Keratinocyte (primary cell): ENCODE measurements around the gene MBP. TPM values are rescaled to one million over a fixed set of nuclear protein-coding genes. Genes with fewer than 3 reads are reported as not detected.

Experiments
- DNase-seq: peaks from one replicate; pipeline ENCODE4 v3.0.0-alpha.2; 2011; ENCODE audit warnings: low read depth, missing footprints, low spot score
- FAIRE-seq: peaks from 2 replicates; lab custom pipeline; 2011; peaks lifted over from hg19 to GRCh38; lab: Jason Lieb, UNC
- H2AFZ ChIP-seq: 2 replicates; pipeline ENCODE4 v1.6.0; 2012; ENCODE audit warnings: low read length, control low read depth, inconsistent platforms; ENCODE audit not compliant: control insufficient read depth
- H3K27ac ChIP-seq: 2 replicates; pipeline ENCODE4 v1.5.1; 2011; ENCODE audit warnings: low read length; ENCODE audit not compliant: control insufficient read depth, insufficient read depth
- H3K27me3 ChIP-seq: 3 replicates; pipeline ENCODE4 v1.6.0; 2011; ENCODE audit warnings: low read length; ENCODE audit not compliant: control insufficient read depth, insufficient read depth; ENCODE audit errors: extremely low read depth
- H3K36me3 ChIP-seq, 2 experiments: 2 replicates in 1 of 2; 3 replicates in 1 of 2; pipeline ENCODE4 v1.5.1; 2011; ENCODE audit warnings: low read length in 2 of 2, mild to moderate bottlenecking in 1 of 2; ENCODE audit not compliant: control insufficient read depth in 2 of 2, insufficient read depth in 2 of 2; ENCODE audit errors: extremely low read depth in 1 of 2
- H3K4me1 ChIP-seq: 3 replicates; pipeline ENCODE4 v1.5.1; 2011; ENCODE audit warnings: low read length; ENCODE audit not compliant: control insufficient read depth, insufficient read depth; ENCODE audit errors: extremely low read depth
- H3K4me2 ChIP-seq: 3 replicates; pipeline ENCODE4 v1.6.0; 2011; ENCODE audit warnings: low read depth, low read length; ENCODE audit not compliant: control insufficient read depth, insufficient read depth; ENCODE audit errors: extremely low read depth
- H3K4me3 ChIP-seq, 3 experiments: fragments of 200-600 bp in 1 of 3; sonication (generic) in 1 of 3; 2 replicates in 2 of 3; 3 replicates in 1 of 3; pipeline ENCODE4 v1.5.1; 2011 to 2016; ENCODE audit warnings: low read length in 3 of 3, mild to moderate bottlenecking in 3 of 3, control low read depth in 2 of 3, inconsistent platforms in 1 of 3, low read depth in 1 of 3, mixed read lengths in 1 of 3, mixed run types in 1 of 3, moderate library complexity in 1 of 3; ENCODE audit not compliant: control insufficient read depth in 2 of 3, insufficient read depth in 2 of 3; ENCODE audit errors: extremely low read depth in 1 of 3
- H3K79me2 ChIP-seq: 2 replicates; pipeline ENCODE4 v1.6.0; 2012; ENCODE audit warnings: low read length; ENCODE audit not compliant: control insufficient read depth, insufficient read depth
- H3K9ac ChIP-seq: 3 replicates; pipeline ENCODE4 v1.6.0; 2011; ENCODE audit warnings: low read length; ENCODE audit not compliant: control insufficient read depth, insufficient read depth; ENCODE audit errors: extremely low read depth
- H3K9me1 ChIP-seq: 3 replicates; pipeline ENCODE4 v1.6.0; 2011; ENCODE audit warnings: low read length; ENCODE audit not compliant: control insufficient read depth, insufficient read depth; ENCODE audit errors: extremely low read depth
- H3K9me3 ChIP-seq: 2 replicates; pipeline ENCODE4 v1.5.1; 2012; ENCODE audit warnings: low read depth, low read length; ENCODE audit not compliant: control insufficient read depth
- H4K20me1 ChIP-seq: 3 replicates; pipeline ENCODE4 v1.6.0; 2011; ENCODE audit warnings: low read length; ENCODE audit not compliant: control insufficient read depth, insufficient read depth; ENCODE audit errors: extremely low read depth
- EZH2 ChIP-seq: IDR thresholded peaks from one replicate; pipeline ENCODE4 v1.6.1; 2012; ENCODE audit warnings: inconsistent platforms, mild to moderate bottlenecking, low read length, moderate library complexity
- dilution Hi-C: fragments of 300-500 bp; cut with MboI; formaldehyde crosslinking; loops from one replicate; pipeline ENCODE4 v1.7.0; 2020; ENCODE audit warnings: low sequenced_read_pairs; ENCODE audit not compliant: extremely low pct_ligation_motif_present
- polyA plus RNA-seq, 5 experiments: library from polyadenylated mRNA; depleted of rRNA in 3 of 5; stranded (reverse) in 3 of 5; stranded (forward) in 1 of 5; unstranded in 1 of 5; fragments of >200 nt; gene quantifications; 1 replicate in 1 of 5; 2 replicates in 3 of 5; 3 replicates in 1 of 5; pipeline versions ENCODE4 v1.2.1 to v1.2.3, GENCODE V29; 2011 to 2012; ENCODE audit warnings: missing spikeins in 2 of 5, low read depth in 1 of 5, low replicate concordance in 1 of 5
- TF ChIP-seq, protein P1 (sequence below), 3 experiments: IDR thresholded peaks in 1 of 3; conservative IDR thresholded peaks in 1 of 3; optimal IDR thresholded peaks in 1 of 3; 2 replicates in 2 of 3; 3 replicates in 1 of 3; pipeline versions ENCODE3 to v1.5.1; 2011; ENCODE audit warnings: low read length in 3 of 3, mild to moderate bottlenecking in 3 of 3, moderate library complexity in 2 of 3, control low read depth in 1 of 3, inconsistent platforms in 1 of 3; ENCODE audit not compliant: insufficient read depth in 2 of 3; ENCODE audit errors: extremely low read depth in 1 of 3

The MBP gene
- polyA plus RNA-seq, 1 donor (not counting 4 experiments of a cell fraction or from before 2014, with no cell fraction given): 38.7 TPM

DNA sequence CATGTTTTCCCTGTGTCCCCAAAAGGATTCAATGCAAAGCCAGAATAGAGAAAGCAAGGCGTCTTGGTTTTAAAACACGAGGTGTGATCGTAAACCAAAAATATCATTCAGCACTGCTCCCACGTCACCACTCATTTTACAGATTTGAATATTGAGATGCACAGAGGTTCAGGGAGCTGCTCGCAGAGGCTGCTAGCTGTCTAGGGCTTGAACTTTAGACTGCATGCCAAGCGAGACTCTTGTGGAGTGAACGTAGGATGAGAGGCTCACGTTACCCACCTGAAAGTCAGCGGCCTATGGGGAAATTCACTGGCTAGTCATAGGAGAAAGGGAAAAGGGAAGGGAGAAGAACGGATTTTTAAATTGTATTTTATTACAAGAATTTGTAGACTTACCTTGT lies 130.1 kb downstream of the MBP start:
- H3K4me3 ChIP-seq: no peak overlapping the region
- DNase-seq (no peak), FAIRE-seq (no peak)
- H4K20me1 ChIP-seq: no peaks in the 10 kb centered on the region
- H3K27ac ChIP-seq: no peak overlapping the region
- dilution Hi-C loops: no loop called here
- H3K9me3 ChIP-seq: no peaks in the 10 kb centered on the region
- H3K27me3 ChIP-seq: no peaks in the 10 kb centered on the region
- no peaks in the 10 kb centered on the region for H3K4me1 ChIP-seq
- TF ChIP-seq, protein P1, sequence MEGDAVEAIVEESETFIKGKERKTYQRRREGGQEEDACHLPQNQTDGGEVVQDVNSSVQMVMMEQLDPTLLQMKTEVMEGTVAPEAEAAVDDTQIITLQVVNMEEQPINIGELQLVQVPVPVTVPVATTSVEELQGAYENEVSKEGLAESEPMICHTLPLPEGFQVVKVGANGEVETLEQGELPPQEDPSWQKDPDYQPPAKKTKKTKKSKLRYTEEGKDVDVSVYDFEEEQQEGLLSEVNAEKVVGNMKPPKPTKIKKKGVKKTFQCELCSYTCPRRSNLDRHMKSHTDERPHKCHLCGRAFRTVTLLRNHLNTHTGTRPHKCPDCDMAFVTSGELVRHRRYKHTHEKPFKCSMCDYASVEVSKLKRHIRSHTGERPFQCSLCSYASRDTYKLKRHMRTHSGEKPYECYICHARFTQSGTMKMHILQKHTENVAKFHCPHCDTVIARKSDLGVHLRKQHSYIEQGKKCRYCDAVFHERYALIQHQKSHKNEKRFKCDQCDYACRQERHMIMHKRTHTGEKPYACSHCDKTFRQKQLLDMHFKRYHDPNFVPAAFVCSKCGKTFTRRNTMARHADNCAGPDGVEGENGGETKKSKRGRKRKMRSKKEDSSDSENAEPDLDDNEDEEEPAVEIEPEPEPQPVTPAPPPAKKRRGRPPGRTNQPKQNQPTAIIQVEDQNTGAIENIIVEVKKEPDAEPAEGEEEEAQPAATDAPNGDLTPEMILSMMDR (optimal IDR thresholded peaks at IDR 0.05 in 1 of 3, IDR thresholded peaks at IDR 0.05 in 1 of 3, conservative IDR thresholded peaks at IDR 0.05 in 1 of 3; ENCODE audit: extremely low read depth in 1 of 3, insufficient read depth in 2 of 3, low read length in 3 of 3): no peak
- TF ChIP-seq EZH2: no peak
- no peaks in the 10 kb centered on the region for H3K79me2 ChIP-seq
- no peak overlapping the region for H3K9ac ChIP-seq
- H3K36me3 ChIP-seq: peaks cover 0 to 3% of the 10 kb centered on the region in 2 experiments
- no peak overlapping the region for H2AFZ ChIP-seq
- H3K4me2 ChIP-seq: no peak overlapping the region
- no peaks in the 10 kb centered on the region for H3K9me1 ChIP-seq

DNA sequence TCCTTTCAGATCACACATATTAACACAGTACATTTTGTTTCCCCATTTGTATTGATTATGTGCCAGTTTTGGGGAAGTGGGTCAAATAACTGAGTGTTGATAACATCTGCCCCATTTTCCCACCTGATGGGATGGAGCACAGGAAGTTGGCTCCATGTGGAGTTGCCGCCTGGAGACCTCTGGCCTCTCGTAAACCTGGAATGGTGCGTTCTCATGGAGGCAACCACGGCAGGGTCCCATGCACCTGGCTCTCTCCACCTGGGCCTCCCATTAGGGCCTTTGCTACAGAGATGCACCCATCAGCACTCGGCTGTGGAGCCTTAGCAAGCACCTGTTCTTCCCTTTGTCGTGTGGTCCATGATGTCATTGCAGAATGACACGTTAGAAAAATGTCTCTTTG lies 130.6 kb downstream of the MBP start:
- no peak for FAIRE-seq
- Histone ChIP-seq H3K36me3 (peaks cover 0 to 3% of the 10 kb centered on the region in 2 experiments), H3K27me3 (peaks cover 4% of the 10 kb centered on the region), H3K4me3 (no peak overlapping the region), H3K9me3 (no peaks in the 10 kb centered on the region), H4K20me1 (no peaks in the 10 kb centered on the region), H3K9me1 (no peaks in the 10 kb centered on the region), H3K4me2 (no peak overlapping the region), H3K9ac (no peak overlapping the region), H2AFZ (no peak overlapping the region), H3K79me2 (no peaks in the 10 kb centered on the region), H3K27ac (no peak overlapping the region), H3K4me1 (no peaks in the 10 kb centered on the region)
- dilution Hi-C loops: no loop called here
- no peak for DNase-seq
- TF ChIP-seq EZH2: no peak
- TF ChIP-seq, protein P1 (optimal IDR thresholded peaks at IDR 0.05 in 1 of 3, IDR thresholded peaks at IDR 0.05 in 1 of 3, conservative IDR thresholded peaks at IDR 0.05 in 1 of 3; ENCODE audit: extremely low read depth in 1 of 3, insufficient read depth in 2 of 3, low read length in 3 of 3): no peak
